HG03175 (cell line): ENCODE measurements around the gene MUC21.
"Not testable (repeated sequence)": the region's sequence is repeated elsewhere in the genome, so short reads cannot be mapped to it uniquely, and the experiment has no call there.

Experiments
- ATAC-seq: cut with Tn5 transposase; IDR thresholded peaks from one replicate; pipeline ENCODE4 v1.9.1; 2021; ENCODE audit warnings: mild to moderate bottlenecking, moderate library complexity; ENCODE audit not compliant: unreplicated experiment

Gene MUC21

GRCh38 chr6:30966154-30966553, 17.4 kb upstream of the MUC21 start:
- no peak for ATAC-seq

GRCh38 chr6:30969171-30969570, 14.3 kb upstream of the MUC21 start:
- ATAC-seq: not testable (repeated sequence)

- ATAC-seq: no peak
Observed at GRCh38 chr6:30970946-30971345, 12.6 kb upstream of the MUC21 start.

- no peak for ATAC-seq
Observed at GRCh38 chr6:30972816-30973215, 10.7 kb upstream of the MUC21 start.

- no peak for ATAC-seq
Observed at GRCh38 chr6:30974490-30975252, 8.8 kb upstream of the MUC21 start.

GRCh38 chr6:30979141-30979540, 4.4 kb upstream of the MUC21 start:
- ATAC-seq: no peak

- no peak for ATAC-seq
Observed at GRCh38 chr6:30979690-30980089, 3.8 kb upstream of the MUC21 start.

- ATAC-seq: no peak
Observed at GRCh38 chr6:30981942-30982772, 1.4 kb upstream of the MUC21 start.

GRCh38 chr6:30985490-30985889, 2.0 kb downstream of the MUC21 start:
- no peak for ATAC-seq

- no peak for ATAC-seq
Observed at GRCh38 chr6:30987304-30987703, 3.8 kb downstream of the MUC21 start.

GRCh38 chr6:30988209-30988825, 4.8 kb downstream of the MUC21 start:
- ATAC-seq: no peak

GRCh38 chr6:30990422-30991086, 7.0 kb downstream of the MUC21 start:
- ATAC-seq: no peak

- ATAC-seq: no peak
Observed at GRCh38 chr6:30991891-30992290, 8.4 kb downstream of the MUC21 start.

GRCh38 chr6:30997301-30997700, 13.8 kb downstream of the MUC21 start:
- ATAC-seq: no peak

GRCh38 chr6:30998785-30999184, 15.3 kb downstream of the MUC21 start:
- no peak for ATAC-seq

GRCh38 chr6:31000067-31000860, 16.7 kb downstream of the MUC21 start:
- ATAC-seq: not testable (repeated sequence)

- ATAC-seq: no peak
Observed at GRCh38 chr6:31001281-31001888, 17.9 kb downstream of the MUC21 start.

- ATAC-seq: no peak
Observed at GRCh38 chr6:31002471-31002870, 19.0 kb downstream of the MUC21 start.

GRCh38 chr6:31004794-31005193, 21.3 kb downstream of the MUC21 start:
- ATAC-seq: no peak
